IMR-90 (cell line): Measurements from ENCODE around the gene SLC22A5. TPM values are rescaled to one million over a fixed set of nuclear protein-coding genes. Genes with fewer than 3 reads are reported as not detected.

Experiments
- ATAC-seq: fragments of 200-7000 bp; cut with Tn5 transposase; 2 replicates; pipeline ENCODE4 v1.9.1; 2020; ENCODE audit warnings: low read depth, mild to moderate bottlenecking, moderate library complexity
- BruUV-seq: library from RNA; stranded (reverse); fragments of 400-500 nt; replicated peaks from 2 replicates; lab custom pipeline; 2021; lab: Mats Ljungman, UMichigan
- CTCF ChIA-PET: fragments of 300-600 bp; formaldehyde crosslinking; extraction: SDS; loops from one replicate; lab custom pipeline; 2021; ENCODE audit warnings: antibody characterized with exemption; lab: Yijun Ruan, JAX
- POLR2A ChIA-PET: fragments of 300-600 bp; sonication (Branson Sonifier 250); formaldehyde crosslinking; loops from one replicate; lab custom pipeline; 2022; ENCODE audit warnings: antibody characterized with exemption; ENCODE audit not compliant: unreplicated experiment; lab: Charles Lee
- DNase-seq: peaks from one replicate; pipeline ENCODE4 v3.0.0; 2013
- H2AFZ ChIP-seq: replicated peaks from 2 replicates; pipeline ENCODE3; 2013; ENCODE audit warnings: low read length, mild to moderate bottlenecking; ENCODE audit not compliant: poor library complexity
- H2AK5ac ChIP-seq: 2 replicates; pipeline ENCODE4 v1.6.1; 2013; ENCODE audit warnings: low read depth, low read length, inconsistent platforms
- H2AK9ac ChIP-seq: replicated peaks from 2 replicates; pipeline ENCODE3; 2013; ENCODE audit warnings: mild to moderate bottlenecking, low read depth, low read length, moderate library complexity; ENCODE audit not compliant: poor library complexity
- H2BK120ac ChIP-seq: 2 replicates; pipeline ENCODE4 v1.6.1; 2013; ENCODE audit warnings: low read depth, low read length, inconsistent platforms
- H2BK15ac ChIP-seq: 3 replicates; pipeline ENCODE4 v1.6.1; 2013; ENCODE audit warnings: low read depth, low read length, inconsistent platforms
- H2BK20ac ChIP-seq: 2 replicates; pipeline ENCODE4 v1.6.1; 2013; ENCODE audit warnings: low read depth, mild to moderate bottlenecking, inconsistent platforms, low read length, moderate library complexity
- H2BK5ac ChIP-seq: 2 replicates; pipeline ENCODE4 v1.6.1; 2013; ENCODE audit warnings: mild to moderate bottlenecking, low read depth, low read length, inconsistent platforms; ENCODE audit not compliant: poor library complexity, severe bottlenecking
- H3K14ac ChIP-seq: replicated peaks from 2 replicates; pipeline ENCODE4 v1.6.1; 2013; ENCODE audit warnings: low read depth, low read length, inconsistent platforms
- H3K18ac ChIP-seq: 2 replicates; pipeline ENCODE4 v1.6.1; 2013; ENCODE audit warnings: low read depth, low read length, control low read depth
- H3K23ac ChIP-seq: 2 replicates; pipeline ENCODE4 v1.6.1; 2013; ENCODE audit warnings: low read depth, low read length, inconsistent platforms
- H3K27ac ChIP-seq: 2 replicates; pipeline ENCODE4 v1.5.1; 2013; ENCODE audit warnings: mild to moderate bottlenecking, control low read depth, low read length; ENCODE audit not compliant: insufficient read depth
- H3K27me3 ChIP-seq: 2 replicates; pipeline ENCODE4 v1.6.1; 2013; ENCODE audit warnings: low read length; ENCODE audit not compliant: control insufficient read depth, insufficient read depth
- H3K36me3 ChIP-seq: 2 replicates; pipeline ENCODE4 v1.6.1; 2013; ENCODE audit warnings: low read length, mixed read lengths; ENCODE audit not compliant: control insufficient read depth, insufficient read depth
- H3K4ac ChIP-seq: 2 replicates; pipeline ENCODE4 v1.6.1; 2013; ENCODE audit warnings: low read depth, low read length, inconsistent platforms
- H3K4me1 ChIP-seq: 2 replicates; pipeline ENCODE4 v1.6.1; 2013; ENCODE audit warnings: low read length, mixed read lengths; ENCODE audit not compliant: control insufficient read depth, insufficient read depth
- H3K4me2 ChIP-seq: 2 replicates; pipeline ENCODE4 v1.6.1; 2013; ENCODE audit warnings: low read depth, mild to moderate bottlenecking, control low read depth, low read length, moderate library complexity
- H3K4me3 ChIP-seq: 2 replicates; pipeline ENCODE4 v1.5.1; 2013; ENCODE audit warnings: low read depth, mild to moderate bottlenecking, control low read depth, low read length, moderate library complexity; ENCODE audit not compliant: insufficient read depth
- H3K56ac ChIP-seq: 2 replicates; pipeline ENCODE4 v1.6.1; 2013; ENCODE audit warnings: low read length, inconsistent platforms; ENCODE audit not compliant: insufficient read depth; ENCODE audit errors: extremely low read depth
- H3K79me1 ChIP-seq, 2 experiments: 2 replicates each; pipeline ENCODE4 v1.6.1; 2013; ENCODE audit warnings: low read length in 2 of 2, inconsistent platforms in 1 of 2, low read depth in 1 of 2
- H3K9ac ChIP-seq: 2 replicates; pipeline ENCODE4 v1.6.1; 2013; ENCODE audit warnings: low read depth, low read length, control low read depth
- H3K9me1 ChIP-seq: 2 replicates; pipeline ENCODE4 v1.6.1; 2013; ENCODE audit warnings: low read length, inconsistent platforms; ENCODE audit not compliant: insufficient read depth
- H3K9me3 ChIP-seq: 2 replicates; pipeline ENCODE4 v1.6.1; 2013; ENCODE audit warnings: low read length; ENCODE audit not compliant: control insufficient read depth, insufficient read depth
- H4K20me1 ChIP-seq: 2 replicates; pipeline ENCODE4 v1.6.1; 2013; ENCODE audit warnings: low read length, inconsistent platforms; ENCODE audit not compliant: insufficient read depth
- H4K5ac ChIP-seq: 2 replicates; pipeline ENCODE4 v1.6.1; 2013; ENCODE audit warnings: mild to moderate bottlenecking, low read depth, low read length, control low read depth
- H4K8ac ChIP-seq, 2 experiments: 2 replicates each; pipeline ENCODE4 v1.6.1; 2013; ENCODE audit warnings: low read depth in 2 of 2, low read length in 2 of 2, control low read depth in 1 of 2, inconsistent platforms in 1 of 2
- H4K91ac ChIP-seq: 2 replicates; pipeline ENCODE4 v1.6.1; 2013; ENCODE audit warnings: low read depth, low read length, inconsistent platforms; ENCODE audit not compliant: insufficient read depth
- CEBPB ChIP-seq: IDR thresholded peaks from 2 replicates; pipeline ENCODE4 v1.6.1; 2012; ENCODE audit warnings: low read depth, low read length, improper control_type of control experiment
- MAFK ChIP-seq: IDR thresholded peaks from 2 replicates; pipeline ENCODE4 v1.6.1; 2012; ENCODE audit warnings: low read depth, low read length, improper control_type of control experiment
- MXI1 ChIP-seq: IDR thresholded peaks from 2 replicates; pipeline ENCODE4 v1.6.1; 2012; ENCODE audit warnings: low read depth, mild to moderate bottlenecking, low read length, moderate library complexity, borderline replicate concordance
- NFE2L2 ChIP-seq: fragments of 150-350 bp; IDR thresholded peaks from 2 replicates; pipeline ENCODE4 v1.6.1; 2016; ENCODE audit warnings: low read depth, mild to moderate bottlenecking, low read length
- RCOR1 ChIP-seq: IDR thresholded peaks from 2 replicates; pipeline ENCODE4 v1.6.1; 2012; ENCODE audit warnings: mild to moderate bottlenecking, low read length, improper control_type of control experiment; ENCODE audit not compliant: insufficient replicate concordance
- WGBS, 2 experiments: methylation state at CpG; one replicate each; pipeline versions ENCODE4 v1.1.5 to v1.1.7; 2013; ENCODE audit warnings: missing lambda C conversion rate in 2 of 2; ENCODE audit not compliant: insufficient read length in 1 of 2; ENCODE audit errors: extremely low coverage in 2 of 2; 5-methylcytosine and 5-hydroxymethylcytosine counted together
- dilution Hi-C: fragments of 300-500 bp; cut with HindIII; formaldehyde crosslinking; loops from one replicate; pipeline ENCODE4 v1.14.3; 2018; ENCODE audit warnings: low sequenced_read_pairs; ENCODE audit not compliant: unreplicated experiment
- in situ Hi-C: fragments of 300-500 bp; cut with MboI; formaldehyde crosslinking; loops from 3 replicates; pipeline ENCODE4 v1.14.3; 2019; ENCODE audit warnings: low sequenced_read_pairs, inconsistent platforms, mixed read lengths
- intact Hi-C: fragments of 100-400 bp; cut with micrococcal nuclease; formaldehyde crosslinking; loops from 2 replicates; pipeline ENCODE4 v1.10.0; 2022
- polyA plus RNA-seq, 3 experiments: library from polyadenylated mRNA; depleted of rRNA; stranded (reverse); fragments of >200 nt; gene quantifications; 2 replicates each; pipeline ENCODE4 v1.2.3, GENCODE V29; 2012; ENCODE audit warnings: low replicate concordance in 1 of 3
- total RNA-seq: library from RNA; depleted of rRNA; stranded (reverse); fragments of >200 nt; gene quantifications from 2 replicates; pipeline ENCODE4 v1.2.3, GENCODE V29; 2012
- TF ChIP-seq, protein P1 (sequence below): fragments of 150-350 bp; IDR thresholded peaks from 2 replicates; pipeline ENCODE4 v1.6.1; 2016; ENCODE audit warnings: low read depth, mild to moderate bottlenecking, low read length, moderate library complexity, borderline replicate concordance
- TF ChIP-seq, protein P2 (sequence below): fragments of 150-350 bp; IDR thresholded peaks from 2 replicates; pipeline ENCODE4 v1.6.1; 2017; ENCODE audit warnings: mild to moderate bottlenecking, antibody characterized with exemption, low read length, low read depth

Gene SLC22A5
- total and polyA plus RNA-seq, 2 of the 4 experiments (the other 2 are of a cell fraction) = 6.1 to 7.1 TPM

DNA sequence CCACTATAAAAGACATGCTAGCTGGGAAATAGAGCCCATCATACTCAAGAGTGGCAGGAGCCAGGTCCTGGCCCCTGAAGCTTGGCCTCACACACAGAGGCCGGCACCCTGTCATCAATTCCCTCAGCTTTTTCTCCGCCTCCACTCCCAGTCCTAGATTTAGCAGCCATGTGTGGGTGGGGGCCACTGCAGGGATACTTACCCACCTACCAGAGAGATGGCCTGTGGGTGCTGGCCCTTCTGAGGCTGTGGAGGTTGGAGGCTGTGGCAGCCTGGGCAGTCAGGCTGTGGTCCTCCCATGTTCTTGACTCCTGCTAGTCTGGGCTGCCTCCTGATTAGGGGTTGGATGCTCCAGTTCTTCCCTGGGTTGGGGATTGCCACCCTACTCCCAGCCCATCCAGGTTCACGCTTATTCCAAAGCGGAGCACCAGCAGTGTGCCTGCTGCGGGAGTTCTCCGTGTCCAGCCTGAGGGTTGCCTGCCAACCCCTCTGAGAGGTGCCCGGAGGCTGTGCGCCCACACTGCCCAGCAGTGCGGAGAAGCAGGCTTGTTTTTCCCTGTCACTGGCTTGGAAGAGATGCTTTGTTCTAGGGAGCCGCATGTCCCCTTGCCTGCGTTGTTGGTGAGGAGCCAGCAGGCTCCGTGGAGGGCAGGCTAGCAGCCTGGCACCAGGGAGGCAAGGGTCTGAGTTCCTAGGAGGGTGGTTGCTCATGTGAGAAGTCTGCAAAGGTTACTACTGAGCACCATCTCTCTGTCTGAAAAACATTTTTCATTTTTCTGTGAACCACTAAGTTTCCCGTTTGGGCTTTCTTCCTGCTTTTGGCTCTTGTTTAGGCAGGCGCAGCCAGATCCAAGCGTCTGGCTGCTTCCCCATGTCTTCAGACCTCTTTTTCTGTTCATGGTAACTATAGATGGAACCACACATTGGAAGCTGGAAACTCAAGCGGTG, 7.5 kb downstream of the SLC22A5 start:
- no TSS peak for BruUV-seq
- Histone ChIP-seq H3K27me3 (no peaks in the 10 kb centered on the region), H3K4ac (no peak overlapping the region), H2BK15ac (no peak overlapping the region), H3K4me1 (peaks cover 2% of the 10 kb centered on the region; the same call in 1 of the 2 replicates), H4K8ac (no peak overlapping the region), H3K36me3 (no peaks in the 10 kb centered on the region), H3K9me1 (no peaks in the 10 kb centered on the region; the same call in 1 of the 2 replicates), H4K20me1 (no peaks in the 10 kb centered on the region), H2AK5ac (no peak overlapping the region), H3K14ac (no peak overlapping the region), H3K9ac (no peak overlapping the region), H3K18ac (no peak overlapping the region), H4K91ac (no peak overlapping the region), H3K79me1 (no peaks in the 10 kb centered on the region; a peak in 1 of 4 replicates), H3K56ac (no peak overlapping the region), H3K4me3 (no peak overlapping the region), H4K5ac (no peak overlapping the region), H2AK9ac (no peak overlapping the region), H2BK120ac (no peak overlapping the region), H3K27ac (no peak overlapping the region), H2AFZ (no peak overlapping the region), H2BK20ac (no peak overlapping the region), H3K23ac (no peak overlapping the region), H3K4me2 (no peak overlapping the region), H2BK5ac (no peak overlapping the region), H3K9me3 (no peaks in the 10 kb centered on the region)
- in situ Hi-C loops (no loop called here), intact Hi-C loops (no loop called here), dilution Hi-C loops (no loop called here)
- ChIA-PET CTCF (no interaction called here), POLR2A (no interaction called here)
- no peak for TF ChIP-seq RCOR1
- TF ChIP-seq, protein P1, sequence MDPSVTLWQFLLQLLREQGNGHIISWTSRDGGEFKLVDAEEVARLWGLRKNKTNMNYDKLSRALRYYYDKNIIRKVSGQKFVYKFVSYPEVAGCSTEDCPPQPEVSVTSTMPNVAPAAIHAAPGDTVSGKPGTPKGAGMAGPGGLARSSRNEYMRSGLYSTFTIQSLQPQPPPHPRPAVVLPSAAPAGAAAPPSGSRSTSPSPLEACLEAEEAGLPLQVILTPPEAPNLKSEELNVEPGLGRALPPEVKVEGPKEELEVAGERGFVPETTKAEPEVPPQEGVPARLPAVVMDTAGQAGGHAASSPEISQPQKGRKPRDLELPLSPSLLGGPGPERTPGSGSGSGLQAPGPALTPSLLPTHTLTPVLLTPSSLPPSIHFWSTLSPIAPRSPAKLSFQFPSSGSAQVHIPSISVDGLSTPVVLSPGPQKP = no peak
- TF ChIP-seq CEBPB = no peak
- no peak for TF ChIP-seq NFE2L2
- TF ChIP-seq MXI1 = no peak
- TF ChIP-seq MAFK = no peak
- TF ChIP-seq, protein P2, sequence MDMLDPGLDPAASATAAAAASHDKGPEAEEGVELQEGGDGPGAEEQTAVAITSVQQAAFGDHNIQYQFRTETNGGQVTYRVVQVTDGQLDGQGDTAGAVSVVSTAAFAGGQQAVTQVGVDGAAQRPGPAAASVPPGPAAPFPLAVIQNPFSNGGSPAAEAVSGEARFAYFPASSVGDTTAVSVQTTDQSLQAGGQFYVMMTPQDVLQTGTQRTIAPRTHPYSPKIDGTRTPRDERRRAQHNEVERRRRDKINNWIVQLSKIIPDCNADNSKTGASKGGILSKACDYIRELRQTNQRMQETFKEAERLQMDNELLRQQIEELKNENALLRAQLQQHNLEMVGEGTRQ = no peak
- WGBS, 2 experiments = 91% methylated on average over 6 of the region's 16 CpGs; no CpG with 5 or more reads in 1 of the 2 experiments
- DNase-seq (no peak), ATAC-seq (no peak)
